ENCODE data around the gene CRYBB2. TPM values are rescaled to one million over a fixed set of nuclear protein-coding genes. Genes with fewer than 3 reads are reported as not detected.

The CRYBB2 gene
- total RNA-seq, 1 experiment from 2014 or later = not detected

- no peak overlapping the region for H3K18ac ChIP-seq (ENCODE audit: insufficient read length, low read depth, low read length)
- H2BK5ac ChIP-seq (ENCODE audit: insufficient read length, low read length) = no peak overlapping the region
- H3K79me2 ChIP-seq (ENCODE audit: insufficient read depth, low read length) = no peaks in the 10 kb centered on the region
- no peak overlapping the region for H2AFZ ChIP-seq (ENCODE audit: low read length)
- Mint-ChIP-seq H3K27ac (no peak overlapping the region), H3K27me3 (ENCODE audit: low read depth) (no peaks in the 10 kb centered on the region), H3K4me1 (peaks cover 2 to 4% of the 10 kb centered on the region in 2 experiments; a peak in 3 of 4 replicates), H3K36me3 (ENCODE audit: insufficient read depth in 1 of 3, low read depth in 3 of 3) (peaks cover 17 to 51% (median 50%) of the 10 kb centered on the region in 3 experiments; a peak in 6 of 7 replicates), H3K4me3 (no peak overlapping the region), H3K9me3 (peaks cover 0 to 3% of the 10 kb centered on the region in 2 experiments; a peak in 3 of 5 replicates)
- H3K27me3 ChIP-seq (ENCODE audit: insufficient read depth, low read length) = no peaks in the 10 kb centered on the region
- DNase-seq = no peak
- no peak overlapping the region for H4K91ac ChIP-seq (ENCODE audit: insufficient read length, low read depth, low read length)
- H2AK5ac ChIP-seq (ENCODE audit: insufficient read length, low read length) = no peak overlapping the region
- no peak overlapping the region for H3K27ac ChIP-seq (ENCODE audit: insufficient read length, low read depth, low read length)
- H4K8ac ChIP-seq (replicated peaks; ENCODE audit: insufficient read length, low read depth, low read length) = no peak overlapping the region
- no peak overlapping the region for H3T11ph ChIP-seq (ENCODE audit: low read length)
- no peak for TF ChIP-seq CTCF (conservative IDR thresholded peaks at IDR 0.05)
- H3K14ac ChIP-seq (ENCODE audit: insufficient read depth, low read length) = no peak overlapping the region
- H3K23ac ChIP-seq (ENCODE audit: insufficient read length, low read depth, low read length) = no peak overlapping the region
- no peaks in the 10 kb centered on the region for H3K9me3 ChIP-seq (ENCODE audit: control insufficient read depth, low read depth, low read length)
- no CpG with 5 or more reads among the region's 6 CpGs for WGBS (ENCODE audit: extremely low coverage, insufficient read length, low lambda C conversion rate)
- H3K56ac ChIP-seq (ENCODE audit: insufficient read length, low read depth, low read length) = no peak overlapping the region
- no peak overlapping the region for H2BK120ac ChIP-seq (ENCODE audit: low read depth, low read length, poor library complexity, severe bottlenecking)
- H2BK15ac ChIP-seq (ENCODE audit: low read depth, low read length) = no peak overlapping the region
- no peaks in the 10 kb centered on the region for H3K4me1 ChIP-seq (ENCODE audit: insufficient read depth, low read length)
- H3K4ac ChIP-seq (ENCODE audit: low read depth, low read length) = no peak overlapping the region
- H3K9ac ChIP-seq (ENCODE audit: extremely low read depth, insufficient read length, low read length) = no peak overlapping the region
- no peak overlapping the region for H2BK20ac ChIP-seq (ENCODE audit: low read depth, low read length, poor library complexity, severe bottlenecking)
- no peaks in the 10 kb centered on the region for H4K20me1 ChIP-seq (ENCODE audit: control insufficient read depth, insufficient read depth, insufficient read length)
- no peak overlapping the region for H2BK12ac ChIP-seq (ENCODE audit: insufficient read length, low read depth, low read length)
- H3K4me2 ChIP-seq (ENCODE audit: insufficient read depth, insufficient read length, low read length) = no peak overlapping the region
- H3K23me2 ChIP-seq (ENCODE audit: insufficient read length, low read depth, low read length, poor library complexity, severe bottlenecking) = no peaks in the 10 kb centered on the region
- H4K5ac ChIP-seq (ENCODE audit: insufficient read length, low read depth, low read length) = no peak overlapping the region
- H3K79me1 ChIP-seq (ENCODE audit: insufficient read depth, low read depth, low read length, poor library complexity, severe bottlenecking) = no peaks in the 10 kb centered on the region
These were observed 32.0 kb upstream of the CRYBB2 start for GRCh38 chr22:25187469-25187868.

Measured in H9 (cell line).